HepG2 (cell line): ENCODE measurements around the gene TRERF1.
"Not testable (repeated sequence)": the region's sequence is repeated elsewhere in the genome, so short reads cannot be mapped to it uniquely, and the experiment has no call there.

Source experiments
- ELF4 ChIP-seq: sonication (generic); formaldehyde crosslinking; IDR thresholded peaks from 2 replicates; pipeline ENCODE4 v1.5.0; 2020; ENCODE audit warnings: missing genetic modification reagents, mild to moderate bottlenecking, moderate library complexity, borderline replicate concordance
- SIN3A ChIP-seq: IDR thresholded peaks from 2 replicates; pipeline ENCODE4 v1.6.1; 2011; ENCODE audit warnings: low read depth, mild to moderate bottlenecking, control low read depth, low read length, borderline replicate concordance
- SP1 ChIP-seq, 2 experiments: fragments of 450-650 bp in 1 of 2; sonication (generic) in 1 of 2; formaldehyde crosslinking in 1 of 2; IDR thresholded peaks; 2 replicates each; pipeline versions ENCODE4 v1.4.0 to v1.6.1; 2016 to 2020; ENCODE audit warnings: missing genetic modification reagents in 1 of 2
- ZC3H13 ChIP-seq: sonication (generic); formaldehyde crosslinking; IDR thresholded peaks from 2 replicates; pipeline ENCODE4 v1.8.1; 2023; ENCODE audit warnings: mild to moderate bottlenecking, missing genetic modification reagents, moderate library complexity
- ZNF780A ChIP-seq: sonication (generic); formaldehyde crosslinking; IDR thresholded peaks from 2 replicates; pipeline ENCODE4 v1.8.0; 2022; ENCODE audit warnings: mild to moderate bottlenecking, missing genetic modification reagents, moderate library complexity
- TF ChIP-seq, protein P1 (sequence below): IDR thresholded peaks from 2 replicates; pipeline ENCODE4 v1.6.1; 2016; ENCODE audit warnings: missing compliant biosample characterization, missing genetic modification reagents, borderline replicate concordance

DNA sequence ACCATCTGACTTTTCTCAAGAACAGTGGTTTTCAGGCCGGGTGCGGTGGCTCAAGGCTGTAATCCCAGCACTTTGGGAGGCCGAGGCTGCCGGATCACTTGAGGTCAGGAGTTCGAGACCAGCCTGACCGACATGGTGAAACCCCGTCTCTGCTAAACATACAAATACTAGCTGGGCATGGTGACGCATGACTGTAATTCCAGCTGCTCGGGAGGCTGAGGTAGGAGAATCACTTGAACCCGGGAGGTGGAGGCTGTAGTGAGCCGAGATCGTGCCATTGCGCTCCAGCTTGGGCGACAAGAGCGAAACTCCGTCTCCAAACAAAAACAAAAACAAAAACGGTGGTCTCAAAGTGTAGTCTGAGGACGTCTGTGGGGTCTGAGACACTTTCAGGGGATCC, 235.2 kb downstream of the TRERF1 start:
- TF ChIP-seq SIN3A; SP1 (IDR thresholded peaks at IDR 0.05); SP1 (CRISPR knock-in tag; IDR thresholded peaks at IDR 0.05); ZNF780A; ZC3H13 (CRISPR knock-in tag); ELF4 (CRISPR knock-in tag): not testable (repeated sequence)
- TF ChIP-seq, protein P1, sequence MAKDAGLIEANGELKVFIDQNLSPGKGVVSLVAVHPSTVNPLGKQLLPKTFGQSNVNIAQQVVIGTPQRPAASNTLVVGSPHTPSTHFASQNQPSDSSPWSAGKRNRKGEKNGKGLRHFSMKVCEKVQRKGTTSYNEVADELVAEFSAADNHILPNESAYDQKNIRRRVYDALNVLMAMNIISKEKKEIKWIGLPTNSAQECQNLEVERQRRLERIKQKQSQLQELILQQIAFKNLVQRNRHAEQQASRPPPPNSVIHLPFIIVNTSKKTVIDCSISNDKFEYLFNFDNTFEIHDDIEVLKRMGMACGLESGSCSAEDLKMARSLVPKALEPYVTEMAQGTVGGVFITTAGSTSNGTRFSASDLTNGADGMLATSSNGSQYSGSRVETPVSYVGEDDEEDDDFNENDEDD (CRISPR knock-in tag): not testable (repeated sequence)
